Esophagus muscularis mucosa (tissue), 4 donors: ENCODE results near the gene TRIM14. TPM values are rescaled to one million over a fixed set of nuclear protein-coding genes. Genes with fewer than 3 reads are reported as not detected.
A peak's percentile ranks its signal among the peaks of the same experiment; 100 is the strongest.

ENCODE experiments used
- DNase-seq: peaks from one replicate; pipeline ENCODE4 v3.0.0-alpha.2; 2017; ENCODE audit errors: extremely low spot score
- H3K27ac ChIP-seq, 4 donors: fragments of 200-600 bp; sonication (generic); replicated peaks in 1 of 4; 1 replicate in 3 of 4; 2 replicates in 1 of 4; pipeline ENCODE4 v1.5.1; 2016 to 2019; ENCODE audit warnings: mild to moderate bottlenecking in 1 of 4
- H3K27me3 ChIP-seq, 4 donors: fragments of 200-600 bp; sonication (generic); one replicate each; pipeline versions ENCODE4 v1.5.1 to v1.6.0; 2016 to 2019
- H3K36me3 ChIP-seq, 4 donors: fragments of 200-600 bp; sonication (generic); one replicate each; pipeline ENCODE4 v1.5.1; 2016 to 2019
- H3K4me1 ChIP-seq, 4 donors: fragments of 200-600 bp; sonication (generic); one replicate each; pipeline ENCODE4 v1.5.1; 2016 to 2019
- H3K4me3 ChIP-seq, 4 donors: fragments of 200-600 bp; sonication (generic); 1 replicate in 2 of 4; 2 replicates in 2 of 4; pipeline ENCODE4 v1.5.1; 2016 to 2019; ENCODE audit warnings: mild to moderate bottlenecking in 4 of 4, moderate library complexity in 1 of 4
- H3K9me3 ChIP-seq, 4 donors: fragments of 200-600 bp; sonication (generic); 1 replicate in 3 of 4; 2 replicates in 1 of 4; pipeline ENCODE4 v1.5.1; 2016 to 2019
- EP300 ChIP-seq: sonication (generic); formaldehyde crosslinking; IDR thresholded peaks from one replicate; pipeline ENCODE4 v1.6.1; 2017; ENCODE audit warnings: antibody characterized with exemption
- POLR2A ChIP-seq: fragments of 450-650 bp; IDR thresholded peaks from one replicate; pipeline ENCODE4 v1.6.1; 2017; ENCODE audit warnings: antibody characterized with exemption, moderate library complexity, mild to moderate bottlenecking, low read depth
- POLR2AphosphoS5 ChIP-seq, 2 donors: sonication (generic); formaldehyde crosslinking; IDR thresholded peaks; one replicate each; pipeline ENCODE4 v1.6.1; 2017; ENCODE audit warnings: antibody characterized with exemption in 2 of 2
- WGBS: methylation state at CpG from one replicate; pipeline ENCODE4 v1.1.5; 2018; 5-methylcytosine and 5-hydroxymethylcytosine counted together
- intact Hi-C: fragments of 100-400 bp; cut with DNase I; formaldehyde crosslinking; loops from one replicate; pipeline ENCODE4 v1.15.1; 2023
- total RNA-seq, 4 donors: library from RNA; depleted of rRNA; stranded (reverse); fragments of >200 nt; gene quantifications; one replicate each; pipeline versions ENCODE4 v1.1.0 to v1.2.1, GENCODE V29; 2016
- TF ChIP-seq, protein P1 (sequence below), 3 experiments: fragments of 200-600 bp in 2 of 3; fragments of 450-650 bp in 1 of 3; sonication (generic) in 2 of 3; IDR thresholded peaks; one replicate each; pipeline ENCODE4 v1.5.1; 2017 to 2019; ENCODE audit warnings: antibody characterized with exemption in 3 of 3, mild to moderate bottlenecking in 2 of 3, moderate library complexity in 1 of 3

Gene TRIM14
- total RNA-seq, 4 donors from 2014 or later: 6.1 to 14.9 (median 11.2) TPM

DNA sequence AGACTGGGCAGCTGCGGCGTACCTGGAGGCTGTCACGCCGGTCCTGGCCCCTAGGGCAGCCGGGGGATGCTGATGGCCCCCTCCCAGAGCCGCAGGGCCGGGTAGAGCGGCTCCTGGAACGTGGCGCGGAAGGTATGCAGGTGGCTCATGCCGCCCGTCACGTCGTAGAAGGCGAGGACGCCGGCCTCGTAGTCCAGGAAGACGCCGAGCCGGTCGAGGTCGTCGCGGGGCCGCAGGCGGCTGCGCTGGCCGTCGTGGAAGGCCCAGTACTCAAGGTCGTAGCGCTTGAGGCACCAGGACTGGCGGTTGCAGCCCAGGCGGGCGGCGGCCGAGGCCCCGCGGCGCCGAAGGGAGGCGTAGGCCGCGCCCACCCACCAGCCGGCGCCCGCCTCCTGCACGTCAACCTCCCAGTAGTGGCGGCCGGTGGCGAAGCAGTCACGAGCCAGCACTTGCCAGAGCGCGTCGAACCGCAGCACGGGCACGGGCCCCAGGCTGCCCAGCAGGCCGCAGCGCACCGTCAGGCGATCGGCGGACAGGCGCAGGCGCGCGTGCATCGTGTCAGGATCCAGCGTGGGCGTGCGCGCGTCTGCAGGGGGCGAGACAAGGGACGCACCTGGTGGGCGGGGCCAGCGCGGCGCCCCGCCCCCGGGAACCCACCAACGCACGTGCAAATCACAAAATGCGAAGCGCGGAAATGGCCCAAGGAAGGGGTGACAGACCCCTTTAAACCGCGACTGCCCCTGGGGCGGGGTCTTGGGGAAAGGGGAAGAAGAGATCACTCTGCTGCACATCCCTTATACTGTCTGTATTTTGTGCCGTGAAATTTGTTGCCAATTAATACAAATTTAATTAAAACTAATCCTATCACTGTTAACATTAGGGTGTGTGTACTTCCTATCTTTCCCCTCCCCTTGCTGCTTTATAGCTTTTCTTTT, 31.3 kb downstream of the TRIM14 start:
- TF ChIP-seq POLR2AphosphoS5 (IDR thresholded peaks at IDR 0.05) (peak in 1 of 2 donors; percentile 31), POLR2A (no peak)
- H3K27ac ChIP-seq: peak overlapping the region in 2 of 4 donors; percentile 34 to 41
- 55% methylated on average over 20 of the region's 92 CpGs for WGBS
- DNase-seq: no peak
- H3K4me3 ChIP-seq: peak overlapping the region; percentile 46 to 53 (median 49)
- H3K36me3 ChIP-seq: peaks cover 0 to 15% (median 7%) of the 10 kb centered on the region in 4 donors
- intact Hi-C loops: no loop called here
- H3K4me1 ChIP-seq: peaks cover 7 to 17% (median 12%) of the 10 kb centered on the region in 4 donors
- no peaks in the 10 kb centered on the region for H3K27me3 ChIP-seq
- no peaks in the 10 kb centered on the region for H3K9me3 ChIP-seq

DNA sequence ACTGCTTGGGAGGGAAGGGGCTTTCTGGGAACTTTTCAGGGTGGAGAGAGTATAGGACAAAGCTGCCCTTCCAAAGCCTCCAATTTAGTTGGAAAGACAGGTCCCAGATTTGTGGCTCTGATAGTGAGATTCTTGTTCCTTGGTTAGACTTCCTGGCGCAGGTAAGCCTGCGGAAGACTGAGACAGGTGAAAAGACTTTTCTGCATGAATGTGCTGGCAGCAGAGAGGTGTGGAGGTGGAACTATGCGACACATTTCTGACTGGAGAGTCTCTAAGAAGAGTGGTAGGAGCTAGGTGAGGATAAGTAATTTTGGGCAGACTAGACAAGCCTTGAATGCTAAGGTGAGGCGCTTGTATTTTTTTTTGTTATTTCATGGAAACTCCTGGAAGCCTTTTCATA, 32.6 kb downstream of the TRIM14 start:
- WGBS: 99% methylated on average over 4 of the region's 4 CpGs
- Histone ChIP-seq H3K4me1 (peaks cover 7 to 25% (median 14%) of the 10 kb centered on the region in 4 donors), H3K9me3 (no peaks in the 10 kb centered on the region), H3K27me3 (no peaks in the 10 kb centered on the region), H3K4me3 (no peak overlapping the region), H3K36me3 (peaks cover 2 to 27% (median 20%) of the 10 kb centered on the region in 4 donors), H3K27ac (no peak overlapping the region)
- intact Hi-C loops: no loop called here
- no peak for TF ChIP-seq EP300
- no peak for TF ChIP-seq POLR2AphosphoS5 (IDR thresholded peaks at IDR 0.05)
- no peak for TF ChIP-seq POLR2A
- TF ChIP-seq, protein P1, sequence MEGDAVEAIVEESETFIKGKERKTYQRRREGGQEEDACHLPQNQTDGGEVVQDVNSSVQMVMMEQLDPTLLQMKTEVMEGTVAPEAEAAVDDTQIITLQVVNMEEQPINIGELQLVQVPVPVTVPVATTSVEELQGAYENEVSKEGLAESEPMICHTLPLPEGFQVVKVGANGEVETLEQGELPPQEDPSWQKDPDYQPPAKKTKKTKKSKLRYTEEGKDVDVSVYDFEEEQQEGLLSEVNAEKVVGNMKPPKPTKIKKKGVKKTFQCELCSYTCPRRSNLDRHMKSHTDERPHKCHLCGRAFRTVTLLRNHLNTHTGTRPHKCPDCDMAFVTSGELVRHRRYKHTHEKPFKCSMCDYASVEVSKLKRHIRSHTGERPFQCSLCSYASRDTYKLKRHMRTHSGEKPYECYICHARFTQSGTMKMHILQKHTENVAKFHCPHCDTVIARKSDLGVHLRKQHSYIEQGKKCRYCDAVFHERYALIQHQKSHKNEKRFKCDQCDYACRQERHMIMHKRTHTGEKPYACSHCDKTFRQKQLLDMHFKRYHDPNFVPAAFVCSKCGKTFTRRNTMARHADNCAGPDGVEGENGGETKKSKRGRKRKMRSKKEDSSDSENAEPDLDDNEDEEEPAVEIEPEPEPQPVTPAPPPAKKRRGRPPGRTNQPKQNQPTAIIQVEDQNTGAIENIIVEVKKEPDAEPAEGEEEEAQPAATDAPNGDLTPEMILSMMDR (IDR thresholded peaks at IDR 0.05): no peak
- DNase-seq: no peak

DNA sequence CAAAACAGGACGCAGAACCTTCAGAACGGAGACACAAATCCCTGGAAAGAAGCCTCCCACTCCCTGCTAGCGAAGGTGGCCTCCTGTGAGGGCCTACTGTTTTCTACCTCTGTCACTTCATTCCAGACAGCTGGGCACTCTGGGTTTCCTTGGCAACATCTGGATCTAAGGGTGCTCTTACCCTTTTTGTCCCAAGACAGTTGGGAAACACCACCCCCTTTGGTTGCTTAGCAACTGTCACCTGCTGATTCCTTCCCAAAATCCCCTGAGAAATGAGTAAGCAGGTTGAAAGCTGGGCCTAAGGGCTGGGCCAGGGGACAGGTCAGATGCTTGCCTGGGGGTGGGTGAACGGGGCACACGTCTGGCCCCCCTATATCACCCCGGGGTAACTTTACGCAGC, 33.1 kb downstream of the TRIM14 start:
- 90% methylated on average over 7 of the region's 7 CpGs for WGBS
- Histone ChIP-seq H3K4me1 (peaks cover 7 to 30% (median 14%) of the 10 kb centered on the region in 4 donors), H3K27me3 (no peaks in the 10 kb centered on the region), H3K4me3 (no peak overlapping the region), H3K36me3 (peaks cover 7 to 32% (median 25%) of the 10 kb centered on the region in 4 donors), H3K27ac (no peak overlapping the region), H3K9me3 (no peaks in the 10 kb centered on the region)
- DNase-seq: no peak
- intact Hi-C loops: no loop called here
- no peak for TF ChIP-seq POLR2AphosphoS5 (IDR thresholded peaks at IDR 0.05)
- no peak for TF ChIP-seq POLR2A
- no peak for TF ChIP-seq EP300
- TF ChIP-seq, protein P1 (IDR thresholded peaks at IDR 0.05): no peak

DNA sequence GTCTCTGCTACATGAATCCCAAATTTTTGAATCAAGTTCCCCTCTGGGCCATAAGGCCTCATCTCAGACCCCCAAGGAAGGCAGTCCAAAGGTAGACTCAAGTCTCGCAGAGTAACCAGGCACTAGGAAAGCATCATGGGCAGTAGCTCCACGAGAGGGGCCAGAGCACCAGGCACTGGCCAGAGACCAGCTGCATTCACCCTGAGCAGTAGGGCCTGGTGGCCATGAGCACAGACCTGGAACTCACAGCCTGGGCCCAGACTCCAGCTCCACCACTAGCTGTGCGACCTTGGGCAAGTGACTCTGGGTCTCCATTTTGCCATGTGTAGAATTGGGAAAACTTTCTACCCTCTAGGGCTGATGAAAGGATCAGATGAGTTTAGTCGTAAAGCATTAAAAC, 34.0 kb downstream of the TRIM14 start:
- TF ChIP-seq POLR2AphosphoS5 (IDR thresholded peaks at IDR 0.05): no peak
- TF ChIP-seq, protein P1 (IDR thresholded peaks at IDR 0.05): no peak
- no peak for TF ChIP-seq POLR2A
- TF ChIP-seq EP300: no peak
- Histone ChIP-seq H3K27me3 (no peaks in the 10 kb centered on the region), H3K36me3 (peaks cover 10 to 39% (median 31%) of the 10 kb centered on the region in 4 donors), H3K9me3 (no peaks in the 10 kb centered on the region), H3K27ac (no peak overlapping the region), H3K4me1 (peaks cover 7 to 39% (median 14%) of the 10 kb centered on the region in 4 donors), H3K4me3 (no peak overlapping the region)
- intact Hi-C loops: no loop called here
- no peak for DNase-seq
- 99% methylated on average over 4 of the region's 4 CpGs for WGBS

DNA sequence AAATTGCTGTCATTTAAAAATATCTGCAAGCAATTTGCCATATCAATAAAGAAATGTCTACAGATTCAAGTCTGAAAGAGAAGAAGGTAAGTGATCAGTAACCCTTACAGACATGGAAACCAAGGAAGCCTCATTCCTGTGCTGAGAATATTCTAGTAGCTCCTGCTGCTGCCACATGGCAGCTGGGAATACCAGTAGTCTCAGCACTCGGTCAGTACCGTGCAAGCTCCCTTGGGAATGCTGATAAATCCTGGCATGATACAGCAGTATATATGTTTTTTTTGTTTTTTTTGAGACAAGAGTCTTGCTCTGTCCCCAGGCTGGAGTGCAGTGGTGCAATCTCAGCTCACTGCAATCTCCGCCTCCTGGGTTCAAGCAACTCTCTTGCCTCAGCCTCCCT, 34.6 kb downstream of the TRIM14 start:
- Histone ChIP-seq H3K4me1 (peaks cover 7 to 39% (median 14%) of the 10 kb centered on the region in 4 donors), H3K36me3 (peaks cover 10 to 45% (median 37%) of the 10 kb centered on the region in 4 donors), H3K9me3 (no peaks in the 10 kb centered on the region), H3K27ac (no peak overlapping the region), H3K4me3 (no peak overlapping the region), H3K27me3 (no peaks in the 10 kb centered on the region)
- intact Hi-C loops: no loop called here
- no peak for DNase-seq
- TF ChIP-seq POLR2A (no peak), EP300 (no peak), POLR2AphosphoS5 (IDR thresholded peaks at IDR 0.05) (no peak)
- TF ChIP-seq, protein P1 (IDR thresholded peaks at IDR 0.05): no peak
- WGBS: 93% methylated on average over 3 of the region's 3 CpGs
